ENCODE data around the gene GDF11. TPM values are rescaled to one million over a fixed set of nuclear protein-coding genes. Genes with fewer than 3 reads are reported as not detected.

Gene GDF11
- total RNA-seq, 1 experiment from 2014 or later, result 31.8 TPM

GRCh38 chr12:55738123-55739024 lies 4.5 kb upstream of the GDF11 start:
- peak overlapping the region; percentile 56 to 95 (median 87); a peak in 6 of 7 replicates for H3K27ac Mint-ChIP-seq
- Histone ChIP-seq H3K56ac (ENCODE audit: insufficient read length, low read depth, low read length) (no peak overlapping the region), H4K20me1 (ENCODE audit: control insufficient read depth, insufficient read depth, insufficient read length) (peaks cover 2% of the 10 kb centered on the region), H3K23ac (ENCODE audit: insufficient read length, low read depth, low read length) (no peak overlapping the region), H3K9ac (ENCODE audit: extremely low read depth, insufficient read length, low read length) (no peak overlapping the region), H4K5ac (ENCODE audit: insufficient read length, low read depth, low read length) (no peak overlapping the region), H3T11ph (ENCODE audit: low read length) (no peak overlapping the region), H3K79me2 (ENCODE audit: insufficient read depth, low read length) (no peaks in the 10 kb centered on the region), H3K14ac (ENCODE audit: insufficient read depth, low read length) (no peak overlapping the region), H3K79me1 (ENCODE audit: insufficient read depth, low read depth, low read length, poor library complexity, severe bottlenecking) (no peaks in the 10 kb centered on the region), H3K18ac (ENCODE audit: insufficient read length, low read depth, low read length) (no peak overlapping the region), H2AK5ac (ENCODE audit: insufficient read length, low read length) (no peak overlapping the region), H3K4me2 (ENCODE audit: insufficient read depth, insufficient read length, low read length) (peak overlapping the region; percentile 93), H4K91ac (ENCODE audit: insufficient read length, low read depth, low read length) (no peak overlapping the region), H3K27me3 (ENCODE audit: insufficient read depth, low read length) (no peaks in the 10 kb centered on the region), H3K9me3 (ENCODE audit: control insufficient read depth, low read depth, low read length) (no peaks in the 10 kb centered on the region), H2BK15ac (ENCODE audit: low read depth, low read length) (no peak overlapping the region), H3K4ac (ENCODE audit: low read depth, low read length) (no peak overlapping the region), H2BK120ac (ENCODE audit: low read depth, low read length, poor library complexity, severe bottlenecking) (no peak overlapping the region), H4K8ac (replicated peaks; ENCODE audit: insufficient read length, low read depth, low read length) (no peak overlapping the region), H3K23me2 (ENCODE audit: insufficient read length, low read depth, low read length, poor library complexity, severe bottlenecking) (peaks cover 13% of the 10 kb centered on the region), H2BK20ac (ENCODE audit: low read depth, low read length, poor library complexity, severe bottlenecking) (no peak overlapping the region), H2BK12ac (ENCODE audit: insufficient read length, low read depth, low read length) (no peak overlapping the region), H2AFZ (ENCODE audit: low read length) (no peak overlapping the region), H3K4me1 (ENCODE audit: insufficient read depth, low read length) (peaks cover 2% of the 10 kb centered on the region; the same call in 1 of the 2 replicates), H2BK5ac (ENCODE audit: insufficient read length, low read length) (no peak overlapping the region), H3K27ac (ENCODE audit: insufficient read length, low read depth, low read length) (no peak overlapping the region)
- H3K4me3 Mint-ChIP-seq, result peak overlapping the region; percentile 69 to 89
- WGBS (ENCODE audit: extremely low coverage, insufficient read length, low lambda C conversion rate), result no CpG with 5 or more reads among the region's 14 CpGs
- peaks cover 30 to 34% of the 10 kb centered on the region in 2 experiments for H3K4me1 Mint-ChIP-seq
- no peaks in the 10 kb centered on the region for H3K36me3 Mint-ChIP-seq (ENCODE audit: insufficient read depth in 1 of 3, low read depth in 3 of 3)
- DNase-seq, result peak; percentile 97
- H3K9me3 Mint-ChIP-seq, result no peaks in the 10 kb centered on the region
- peaks cover 8% of the 10 kb centered on the region for H3K27me3 Mint-ChIP-seq (ENCODE audit: low read depth)
- TF ChIP-seq CTCF (conservative IDR thresholded peaks at IDR 0.05), result peak; percentile 96
